Thoracic aorta (tissue), 2 donors: Measurements from ENCODE around the gene CXCL12. TPM values are rescaled to one million over a fixed set of nuclear protein-coding genes. Genes with fewer than 3 reads are reported as not detected.

Experiments
- ATAC-seq: fragments of 150-250 bp; one replicate; pipeline ENCODE4 v1.8.0; 2017; ENCODE audit warnings: low read depth; ENCODE audit not compliant: insufficient number of reproducible peaks, low FRiP score
- DNase-seq: peaks from one replicate; pipeline ENCODE4 v3.0.0-alpha.2; 2020; ENCODE audit warnings: low spot score
- H3K27ac ChIP-seq, 2 donors: fragments of 200-600 bp; sonication (generic); 1 replicate in 1 of 2; 2 replicates in 1 of 2; pipeline ENCODE4 v1.5.1; 2016; ENCODE audit warnings: mild to moderate bottlenecking in 2 of 2, moderate library complexity in 2 of 2
- H3K27me3 ChIP-seq: fragments of 200-600 bp; sonication (generic); replicated peaks from 2 replicates; pipeline ENCODE4 v1.6.0; 2016; ENCODE audit warnings: mild to moderate bottlenecking; ENCODE audit not compliant: insufficient read depth
- H3K36me3 ChIP-seq: fragments of 200-600 bp; sonication (generic); one replicate; pipeline ENCODE4 v1.5.1; 2016
- H3K4me1 ChIP-seq, 2 donors: fragments of 200-600 bp; sonication (generic); 1 replicate in 1 of 2; 2 replicates in 1 of 2; pipeline versions ENCODE4 v1.5.1 to v1.6.0; 2016; ENCODE audit warnings: low read depth in 2 of 2, mild to moderate bottlenecking in 1 of 2; ENCODE audit not compliant: control insufficient read depth in 1 of 2
- H3K4me3 ChIP-seq: fragments of 200-600 bp; sonication (generic); 2 replicates; pipeline ENCODE4 v1.5.1; 2016; ENCODE audit warnings: mild to moderate bottlenecking
- H3K9me3 ChIP-seq: fragments of 200-600 bp; sonication (generic); 2 replicates; pipeline ENCODE4 v1.5.1; 2016
- CTCF ChIP-seq: fragments of 200-600 bp; sonication (generic); IDR thresholded peaks from one replicate; pipeline ENCODE4 v1.5.1; 2019; ENCODE audit warnings: antibody characterized with exemption
- total RNA-seq, 2 donors: library from RNA; depleted of rRNA; stranded (reverse); fragments of >200 nt; gene quantifications; one replicate each; pipeline versions ENCODE4 v1.1.0 to v1.2.3, GENCODE V29; 2016

CXCL12 gene
- total RNA-seq, 2 donors from 2014 or later = 149 to 169 TPM

GRCh38 chr10:44369296-44369695 is 15.6 kb downstream of the CXCL12 start:
- no peaks in the 10 kb centered on the region for H3K36me3 ChIP-seq
- DNase-seq (no peak), ATAC-seq (no peak)
- H3K4me1 ChIP-seq = no peaks in the 10 kb centered on the region
- H3K9me3 ChIP-seq = no peaks in the 10 kb centered on the region
- H3K27ac ChIP-seq = no peak overlapping the region
- no peak for TF ChIP-seq CTCF
- no peaks in the 10 kb centered on the region for H3K27me3 ChIP-seq
- no peak overlapping the region for H3K4me3 ChIP-seq

GRCh38 chr10:44368637-44369036 is 16.3 kb downstream of the CXCL12 start:
- Histone ChIP-seq H3K27ac (no peak overlapping the region), H3K4me1 (no peaks in the 10 kb centered on the region), H3K9me3 (no peaks in the 10 kb centered on the region), H3K27me3 (no peaks in the 10 kb centered on the region), H3K4me3 (no peak overlapping the region), H3K36me3 (no peaks in the 10 kb centered on the region)
- no peak for ATAC-seq
- TF ChIP-seq CTCF = no peak
- DNase-seq = no peak

GRCh38 chr10:44366941-44367630 is 17.8 kb downstream of the CXCL12 start:
- no peaks in the 10 kb centered on the region for H3K4me1 ChIP-seq
- H3K4me3 ChIP-seq = no peak overlapping the region
- ATAC-seq (no peak), DNase-seq (no peak)
- H3K9me3 ChIP-seq = no peaks in the 10 kb centered on the region
- H3K36me3 ChIP-seq = no peaks in the 10 kb centered on the region
- no peaks in the 10 kb centered on the region for H3K27me3 ChIP-seq
- no peak for TF ChIP-seq CTCF
- no peak overlapping the region for H3K27ac ChIP-seq

GRCh38 chr10:44364566-44364965 is 20.3 kb downstream of the CXCL12 start:
- DNase-seq (no peak), ATAC-seq (no peak)
- no peak overlapping the region for H3K27ac ChIP-seq
- no peaks in the 10 kb centered on the region for H3K9me3 ChIP-seq
- H3K4me3 ChIP-seq = no peak overlapping the region
- TF ChIP-seq CTCF = no peak
- no peaks in the 10 kb centered on the region for H3K36me3 ChIP-seq
- no peaks in the 10 kb centered on the region for H3K27me3 ChIP-seq
- no peaks in the 10 kb centered on the region for H3K4me1 ChIP-seq

GRCh38 chr10:44363716-44364115 is 21.2 kb downstream of the CXCL12 start:
- Histone ChIP-seq H3K27me3 (no peaks in the 10 kb centered on the region), H3K4me1 (no peaks in the 10 kb centered on the region), H3K27ac (no peak overlapping the region), H3K9me3 (no peaks in the 10 kb centered on the region), H3K36me3 (no peaks in the 10 kb centered on the region), H3K4me3 (no peak overlapping the region)
- DNase-seq = no peak
- no peak for TF ChIP-seq CTCF
- ATAC-seq = no peak
